HS-27A (cell line): ENCODE data around the gene ZMYND8.
"Not testable (repeated sequence)": the region's sequence is repeated elsewhere in the genome, so short reads cannot be mapped to it uniquely, and the experiment has no call there.

ENCODE experiments used
- DNase-seq: peaks from one replicate; pipeline ENCODE4 v3.0.0-alpha.2; 2012; ENCODE audit warnings: low read depth, missing footprints

ZMYND8 gene

GRCh38 chr20:47245166-47245565, 111.3 kb downstream of the ZMYND8 start:
- not testable (repeated sequence) for DNase-seq

GRCh38 chr20:47244451-47244850, 112.0 kb downstream of the ZMYND8 start:
- DNase-seq, result no peak

- no peak for DNase-seq
Measured at GRCh38 chr20:47243532-47244305, 112.8 kb downstream of the ZMYND8 start.

- DNase-seq, result no peak
Measured at GRCh38 chr20:47243003-47243402, 113.5 kb downstream of the ZMYND8 start.

GRCh38 chr20:47241345-47241781, 115.1 kb downstream of the ZMYND8 start:
- DNase-seq, result no peak

GRCh38 chr20:47240096-47240495, 116.4 kb downstream of the ZMYND8 start:
- not testable (repeated sequence) for DNase-seq

GRCh38 chr20:47239719-47240067, 116.8 kb downstream of the ZMYND8 start:
- DNase-seq, result no peak

- no peak for DNase-seq
Measured at GRCh38 chr20:47238780-47239718, 117.5 kb downstream of the ZMYND8 start.

- no peak for DNase-seq
Measured at GRCh38 chr20:47237715-47238114, 118.8 kb downstream of the ZMYND8 start.

- no peak for DNase-seq
Measured at GRCh38 chr20:47236639-47236900, 119.9 kb downstream of the ZMYND8 start.

GRCh38 chr20:47235853-47236638, 120.5 kb downstream of the ZMYND8 start:
- no peak for DNase-seq

- DNase-seq, result no peak
Measured at GRCh38 chr20:47235111-47235510, 121.4 kb downstream of the ZMYND8 start.

GRCh38 chr20:47233333-47234188, 122.9 kb downstream of the ZMYND8 start:
- DNase-seq, result no peak

GRCh38 chr20:47232518-47232917, 124.0 kb downstream of the ZMYND8 start:
- DNase-seq, result no peak

- DNase-seq, result peak; percentile 46
Measured at GRCh38 chr20:47231382-47232039, 125.0 kb downstream of the ZMYND8 start.

GRCh38 chr20:47230811-47231256, 125.7 kb downstream of the ZMYND8 start:
- DNase-seq, result no peak

- DNase-seq, result no peak
Measured at GRCh38 chr20:47228654-47229053, 127.8 kb downstream of the ZMYND8 start.

- DNase-seq, result no peak
Measured at GRCh38 chr20:47227576-47227975, 128.9 kb downstream of the ZMYND8 start.

- DNase-seq, result no peak
Measured at GRCh38 chr20:47227119-47227518, 129.4 kb downstream of the ZMYND8 start.

- DNase-seq, result no peak
Measured at GRCh38 chr20:47225458-47225857, 131.0 kb downstream of the ZMYND8 start.

- no peak for DNase-seq
Measured at GRCh38 chr20:47224857-47225256, 131.6 kb downstream of the ZMYND8 start.
